A549 (cell line): ENCODE results near the gene SDF4. TPM values are rescaled to one million over a fixed set of nuclear protein-coding genes. Genes with fewer than 3 reads are reported as not detected.
A peak's percentile ranks its signal among the peaks of the same experiment; 100 is the strongest.
"Not testable (repeated sequence)": the region's sequence is repeated elsewhere in the genome, so short reads cannot be mapped to it uniquely, and the experiment has no call there.

Source experiments
- ATAC-seq, 2 experiments: fragments of 200-7000 bp in 1 of 2; fragments of >200 bp in 1 of 2; cut with Nextera tagmentation in 1 of 2; cut with Tn5 transposase in 1 of 2; 3 replicates each; pipeline versions ENCODE4 v1.8.0 to v1.9.1; 2018 to 2020; ENCODE audit warnings: mild to moderate bottlenecking in 1 of 2, moderate library complexity in 1 of 2
- CTCF ChIA-PET: fragments of 300-600 bp; sonication (Branson Sonifier 250); formaldehyde crosslinking; extraction: SDS; loops from one replicate; lab custom pipeline; 2021; ENCODE audit warnings: antibody characterized with exemption, inconsistent platforms; lab: Yijun Ruan, JAX
- POLR2A ChIA-PET: fragments of 350-600 bp; formaldehyde crosslinking; extraction: SDS; loops from one replicate; lab custom pipeline; 2021; ENCODE audit warnings: antibody characterized with exemption, inconsistent platforms; lab: Yijun Ruan, JAX
- DNase-seq, 2 experiments: peaks; one replicate each; pipeline versions ENCODE4 v3.0.0 to v3.0.0-alpha.2; 2011 to 2016; ENCODE audit warnings: low read depth in 1 of 2, low spot score in 1 of 2
- FAIRE-seq: peaks from 2 replicates; lab custom pipeline; 2011; peaks lifted over from hg19 to GRCh38; lab: Jason Lieb, UNC
- H3K27ac ChIP-seq, 2 experiments: fragments of >200 bp; sonication (Bioruptor Twin); formaldehyde crosslinking; 3 replicates each; pipeline ENCODE4 v1.5.1; 2016 to 2017
- H3K4me1 ChIP-seq: fragments of >200 bp; sonication (Bioruptor Twin); formaldehyde crosslinking; 3 replicates; pipeline ENCODE4 v1.6.1; 2016
- H3K4me2 ChIP-seq: fragments of >200 bp; sonication (Bioruptor Twin); formaldehyde crosslinking; 3 replicates; pipeline ENCODE4 v1.6.1; 2016
- H3K4me3 ChIP-seq: fragments of >200 bp; sonication (Bioruptor Twin); formaldehyde crosslinking; 3 replicates; pipeline ENCODE4 v1.5.1; 2016
- H3K9me3 ChIP-seq: fragments of >200 bp; sonication (Bioruptor Twin); formaldehyde crosslinking; 3 replicates; pipeline ENCODE4 v1.6.1; 2016
- CBX8 ChIP-seq: fragments of 200-600 bp; sonication (generic); IDR thresholded peaks from 2 replicates; pipeline ENCODE4 v1.6.1; 2016
- CHD2 ChIP-seq: fragments of 150-350 bp; IDR thresholded peaks from 2 replicates; pipeline ENCODE4 v1.6.1; 2014; ENCODE audit warnings: low read length; ENCODE audit not compliant: partially characterized antibody
- CHD4 ChIP-seq: fragments of 200-600 bp; sonication (generic); IDR thresholded peaks from 2 replicates; pipeline ENCODE4 v1.6.1; 2016; ENCODE audit warnings: antibody characterized with exemption, mild to moderate bottlenecking, borderline replicate concordance
- EHF ChIP-seq: fragments of 250-450 bp; sonication (Bioruptor Pico); IDR thresholded peaks from 2 replicates; pipeline ENCODE4 v1.5.0; 2020; ENCODE audit warnings: mild to moderate bottlenecking
- ELK1 ChIP-seq: fragments of 150-350 bp; IDR thresholded peaks from 2 replicates; pipeline ENCODE4 v1.6.1; 2014; ENCODE audit warnings: low read depth, mild to moderate bottlenecking, low read length
- FOSB ChIP-seq: fragments of 250-450 bp; sonication (Bioruptor Pico); IDR thresholded peaks from 2 replicates; pipeline ENCODE4 v1.5.0; 2020; ENCODE audit warnings: mild to moderate bottlenecking, moderate library complexity
- HDAC2 ChIP-seq: fragments of 200-600 bp; sonication (generic); IDR thresholded peaks from 2 replicates; pipeline ENCODE4 v1.6.1; 2016
- HEYL ChIP-seq: fragments of 250-450 bp; sonication (Bioruptor Pico); IDR thresholded peaks from 2 replicates; pipeline ENCODE4 v1.8.0; 2021; ENCODE audit warnings: mild to moderate bottlenecking, moderate library complexity
- HOXA7 ChIP-seq: fragments of 250-450 bp; sonication (Bioruptor Pico); IDR thresholded peaks from 2 replicates; pipeline ENCODE4 v1.5.0; 2020; ENCODE audit warnings: mild to moderate bottlenecking, moderate library complexity
- HOXB13 ChIP-seq: fragments of 250-450 bp; sonication (Bioruptor Pico); IDR thresholded peaks from 2 replicates; pipeline ENCODE4 v1.5.0; 2020; ENCODE audit warnings: low read depth, mild to moderate bottlenecking, moderate library complexity
- NR3C1 ChIP-seq: fragments of >200 bp; sonication (Bioruptor Twin); formaldehyde crosslinking; IDR thresholded peaks from 3 replicates; pipeline ENCODE4 v1.6.1; 2017
- RAD21 ChIP-seq, 2 experiments: fragments of >200 bp in 1 of 2; sonication (Bioruptor Twin) in 1 of 2; formaldehyde crosslinking in 1 of 2; IDR thresholded peaks in 1 of 2; conservative IDR thresholded peaks in 1 of 2; 2 replicates in 1 of 2; 3 replicates in 1 of 2; pipeline ENCODE4 v1.6.1; 2012 to 2018; ENCODE audit warnings: inconsistent platforms in 1 of 2
- RCOR1 ChIP-seq: fragments of 150-350 bp; IDR thresholded peaks from 2 replicates; pipeline ENCODE4 v1.6.1; 2014; ENCODE audit warnings: antibody characterized with exemption, low read length, low read depth
- TP53 ChIP-seq: fragments of 250-450 bp; sonication (Bioruptor Pico); IDR thresholded peaks from 2 replicates; pipeline ENCODE4 v1.5.0; 2021; ENCODE audit warnings: mild to moderate bottlenecking, moderate library complexity
- ZFP36 ChIP-seq: fragments of 450-650 bp; IDR thresholded peaks from 2 replicates; pipeline ENCODE4 v1.6.1; 2014; ENCODE audit warnings: borderline replicate concordance; ENCODE audit not compliant: partially characterized antibody
- ZNF302 ChIP-seq: fragments of 250-450 bp; sonication (Bioruptor Pico); IDR thresholded peaks from 2 replicates; pipeline ENCODE4 v1.9.0; 2021; ENCODE audit warnings: inconsistent platforms, mild to moderate bottlenecking, moderate library complexity
- ZSCAN20 ChIP-seq: fragments of 250-450 bp; sonication (Bioruptor Pico); IDR thresholded peaks from 2 replicates; pipeline ENCODE4 v1.8.0; 2022; ENCODE audit warnings: mild to moderate bottlenecking, moderate library complexity
- WGBS: methylation state at CpG from one replicate; pipeline ENCODE4 v1.1.6; 2017; ENCODE audit errors: missing lambda C conversion rate; 5-methylcytosine and 5-hydroxymethylcytosine counted together
- polyA plus RNA-seq, 4 experiments: library from polyadenylated mRNA; depleted of rRNA in 3 of 4; stranded (reverse); fragments of >200 nt; fragmentation: RNase III in 1 of 4; extraction: RNeasy Plus Mini Kit Qiagen cat#74134 plus additional on column Dnase treatment in 1 of 4; gene quantifications; 2 replicates in 3 of 4; 3 replicates in 1 of 4; pipeline ENCODE4 v1.2.3, GENCODE V29; 2011 to 2017
- TF ChIP-seq, protein P1 (sequence below): fragments of 250-450 bp; sonication (Bioruptor Pico); IDR thresholded peaks from 2 replicates; pipeline ENCODE4 v1.5.0; 2021; ENCODE audit warnings: mild to moderate bottlenecking, moderate library complexity, borderline replicate concordance
- TF ChIP-seq, protein P2 (sequence below): fragments of >200 bp; sonication (Bioruptor Twin); formaldehyde crosslinking; IDR thresholded peaks from 3 replicates; pipeline ENCODE4 v1.5.1; 2016

SDF4 gene
- polyA plus RNA-seq, 2 of the 4 experiments (the other 2 are of a cell fraction) = 58.3 to 97.4 TPM

DNA sequence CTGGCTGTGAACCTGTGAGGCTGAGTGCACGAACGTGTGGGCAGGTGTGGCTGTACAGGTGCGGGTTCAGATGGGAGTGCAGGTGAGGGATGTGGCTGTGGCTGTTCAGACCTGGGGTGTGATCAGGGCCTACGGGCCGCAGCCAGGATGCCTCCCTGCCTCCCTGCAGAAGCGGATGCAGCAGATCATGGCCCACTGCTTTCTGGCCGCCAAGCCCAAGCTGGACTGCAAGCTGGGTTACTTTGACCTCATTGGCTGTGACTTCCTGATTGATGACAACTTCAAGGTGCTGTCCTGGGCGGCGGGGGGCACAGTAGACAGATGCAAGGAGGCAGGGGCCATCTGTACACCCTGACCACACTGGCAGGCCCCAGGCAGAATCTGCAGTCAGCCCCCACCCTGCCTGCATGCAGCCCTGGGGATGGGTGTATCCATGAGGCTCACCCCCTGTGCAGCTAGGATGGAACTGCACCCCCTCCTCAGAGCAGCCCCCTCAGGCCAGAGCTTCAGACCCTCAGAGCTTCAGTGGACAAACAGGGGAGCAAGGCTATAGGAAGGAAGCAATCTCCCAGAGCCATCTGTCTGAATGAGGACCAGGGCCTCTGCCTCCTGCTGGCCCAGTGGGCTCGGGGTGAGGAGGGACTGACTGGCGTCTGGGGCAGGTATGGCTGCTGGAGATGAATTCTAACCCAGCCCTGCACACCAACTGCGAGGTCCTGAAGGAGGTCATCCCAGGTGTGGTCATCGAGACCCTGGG is 35.2 kb downstream of the SDF4 start:
- Histone ChIP-seq H3K27ac (no peak overlapping the region), H3K9me3 (peaks cover 7% of the 10 kb centered on the region; the same call in 1 of the 3 replicates), H3K4me3 (no peak overlapping the region), H3K4me2 (no peak overlapping the region), H3K4me1 (no peaks in the 10 kb centered on the region; the same call in 2 of the 3 replicates)
- ChIA-PET CTCF (interaction anchor here (0.7 to 1.4 kb wide), 3 partner anchors 13 to 79 kb away, joined by 3 to 5 read pairs (median 4); no protein-coding TSS in a partner anchor), POLR2A (no interaction called here)
- DNase-seq = no peak
- FAIRE-seq = no peak
- TF ChIP-seq CHD4 (no peak), RCOR1 (no peak), CBX8 (no peak), NR3C1 (no peak), CHD2 (no peak), ZFP36 (no peak), ELK1 (no peak), EHF (no peak), ZNF302 (CRISPR knock-in tag) (no peak), HEYL (CRISPR knock-in tag) (no peak), TP53 (no peak), ZSCAN20 (CRISPR knock-in tag) (no peak), HOXB13 (CRISPR knock-in tag) (no peak), HOXA7 (CRISPR knock-in tag) (no peak), FOSB (no peak), RAD21 (conservative IDR thresholded peaks at IDR 0.05 in 1 of 2, IDR thresholded peaks at IDR 0.05 in 1 of 2) (no peak), HDAC2 (no peak)
- TF ChIP-seq, protein P1, sequence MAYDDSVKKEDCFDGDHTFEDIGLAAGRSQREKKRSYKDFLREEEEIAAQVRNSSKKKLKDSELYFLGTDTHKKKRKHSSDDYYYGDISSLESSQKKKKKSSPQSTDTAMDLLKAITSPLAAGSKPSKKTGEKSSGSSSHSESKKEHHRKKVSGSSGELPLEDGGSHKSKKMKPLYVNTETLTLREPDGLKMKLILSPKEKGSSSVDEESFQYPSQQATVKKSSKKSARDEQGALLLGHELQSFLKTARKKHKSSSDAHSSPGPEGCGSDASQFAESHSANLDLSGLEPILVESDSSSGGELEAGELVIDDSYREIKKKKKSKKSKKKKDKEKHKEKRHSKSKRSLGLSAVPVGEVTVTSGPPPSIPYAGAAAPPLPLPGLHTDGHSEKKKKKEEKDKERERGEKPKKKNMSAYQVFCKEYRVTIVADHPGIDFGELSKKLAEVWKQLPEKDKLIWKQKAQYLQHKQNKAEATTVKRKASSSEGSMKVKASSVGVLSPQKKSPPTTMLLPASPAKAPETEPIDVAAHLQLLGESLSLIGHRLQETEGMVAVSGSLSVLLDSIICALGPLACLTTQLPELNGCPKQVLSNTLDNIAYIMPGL (CRISPR knock-in tag) = no peak
- TF ChIP-seq, protein P2, sequence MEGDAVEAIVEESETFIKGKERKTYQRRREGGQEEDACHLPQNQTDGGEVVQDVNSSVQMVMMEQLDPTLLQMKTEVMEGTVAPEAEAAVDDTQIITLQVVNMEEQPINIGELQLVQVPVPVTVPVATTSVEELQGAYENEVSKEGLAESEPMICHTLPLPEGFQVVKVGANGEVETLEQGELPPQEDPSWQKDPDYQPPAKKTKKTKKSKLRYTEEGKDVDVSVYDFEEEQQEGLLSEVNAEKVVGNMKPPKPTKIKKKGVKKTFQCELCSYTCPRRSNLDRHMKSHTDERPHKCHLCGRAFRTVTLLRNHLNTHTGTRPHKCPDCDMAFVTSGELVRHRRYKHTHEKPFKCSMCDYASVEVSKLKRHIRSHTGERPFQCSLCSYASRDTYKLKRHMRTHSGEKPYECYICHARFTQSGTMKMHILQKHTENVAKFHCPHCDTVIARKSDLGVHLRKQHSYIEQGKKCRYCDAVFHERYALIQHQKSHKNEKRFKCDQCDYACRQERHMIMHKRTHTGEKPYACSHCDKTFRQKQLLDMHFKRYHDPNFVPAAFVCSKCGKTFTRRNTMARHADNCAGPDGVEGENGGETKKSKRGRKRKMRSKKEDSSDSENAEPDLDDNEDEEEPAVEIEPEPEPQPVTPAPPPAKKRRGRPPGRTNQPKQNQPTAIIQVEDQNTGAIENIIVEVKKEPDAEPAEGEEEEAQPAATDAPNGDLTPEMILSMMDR = no peak
- WGBS = 69% methylated on average over 9 of the region's 13 CpGs
- peak in 1 of 2 experiments; percentile 40; a peak in 1 of 6 replicates for ATAC-seq

GRCh38 chr1:1195726-1196125 is 36.1 kb downstream of the SDF4 start:
- 69% methylated on average over 3 of the region's 6 CpGs for WGBS
- not testable (repeated sequence) for ATAC-seq, H3K4me1 ChIP-seq

More at GRCh38 chr1:1195726-1196125, 36.1 kb downstream of the SDF4 start:
- H3K27ac ChIP-seq, H3K4me2 ChIP-seq, FAIRE-seq, DNase-seq, H3K9me3 ChIP-seq, H3K4me3 ChIP-seq, POLR2A ChIA-PET: not testable (repeated sequence)
- CTCF ChIA-PET = interaction anchor here (1.4 kb wide), 1 partner anchor 78 kb away, joined by 3 read pairs; no protein-coding TSS in a partner anchor
